Thoracic aorta (tissue), 2 donors: ENCODE data around the gene OR5K4. TPM values are rescaled to one million over a fixed set of nuclear protein-coding genes. Genes with fewer than 3 reads are reported as not detected.

ENCODE experiments used
- ATAC-seq: fragments of 150-250 bp; one replicate; pipeline ENCODE4 v1.8.0; 2017; ENCODE audit warnings: low read depth; ENCODE audit not compliant: insufficient number of reproducible peaks, low FRiP score
- DNase-seq: peaks from one replicate; pipeline ENCODE4 v3.0.0-alpha.2; 2020; ENCODE audit warnings: low spot score
- H3K27ac ChIP-seq, 2 donors: fragments of 200-600 bp; sonication (generic); 1 replicate in 1 of 2; 2 replicates in 1 of 2; pipeline ENCODE4 v1.5.1; 2016; ENCODE audit warnings: mild to moderate bottlenecking in 2 of 2, moderate library complexity in 2 of 2
- H3K27me3 ChIP-seq: fragments of 200-600 bp; sonication (generic); replicated peaks from 2 replicates; pipeline ENCODE4 v1.6.0; 2016; ENCODE audit warnings: mild to moderate bottlenecking; ENCODE audit not compliant: insufficient read depth
- H3K36me3 ChIP-seq: fragments of 200-600 bp; sonication (generic); one replicate; pipeline ENCODE4 v1.5.1; 2016
- H3K4me1 ChIP-seq, 2 donors: fragments of 200-600 bp; sonication (generic); 1 replicate in 1 of 2; 2 replicates in 1 of 2; pipeline versions ENCODE4 v1.5.1 to v1.6.0; 2016; ENCODE audit warnings: low read depth in 2 of 2, mild to moderate bottlenecking in 1 of 2; ENCODE audit not compliant: control insufficient read depth in 1 of 2
- H3K4me3 ChIP-seq: fragments of 200-600 bp; sonication (generic); 2 replicates; pipeline ENCODE4 v1.5.1; 2016; ENCODE audit warnings: mild to moderate bottlenecking
- H3K9me3 ChIP-seq: fragments of 200-600 bp; sonication (generic); 2 replicates; pipeline ENCODE4 v1.5.1; 2016
- total RNA-seq, 2 donors: library from RNA; depleted of rRNA; stranded (reverse); fragments of >200 nt; gene quantifications; one replicate each; pipeline versions ENCODE4 v1.1.0 to v1.2.3, GENCODE V29; 2016
- TF ChIP-seq, protein P1 (sequence below): fragments of 200-600 bp; sonication (generic); IDR thresholded peaks from one replicate; pipeline ENCODE4 v1.5.1; 2019; ENCODE audit warnings: antibody characterized with exemption

OR5K4 gene
- total RNA-seq, 2 donors from 2014 or later: not detected

GRCh38 chr3:98367464-98368246, 14.0 kb downstream of the OR5K4 start:
- no peak overlapping the region for H3K4me3 ChIP-seq
- H3K27me3 ChIP-seq: no peaks in the 10 kb centered on the region
- no peak overlapping the region for H3K27ac ChIP-seq
- H3K4me1 ChIP-seq: no peaks in the 10 kb centered on the region
- H3K36me3 ChIP-seq: no peaks in the 10 kb centered on the region
- TF ChIP-seq, protein P1, sequence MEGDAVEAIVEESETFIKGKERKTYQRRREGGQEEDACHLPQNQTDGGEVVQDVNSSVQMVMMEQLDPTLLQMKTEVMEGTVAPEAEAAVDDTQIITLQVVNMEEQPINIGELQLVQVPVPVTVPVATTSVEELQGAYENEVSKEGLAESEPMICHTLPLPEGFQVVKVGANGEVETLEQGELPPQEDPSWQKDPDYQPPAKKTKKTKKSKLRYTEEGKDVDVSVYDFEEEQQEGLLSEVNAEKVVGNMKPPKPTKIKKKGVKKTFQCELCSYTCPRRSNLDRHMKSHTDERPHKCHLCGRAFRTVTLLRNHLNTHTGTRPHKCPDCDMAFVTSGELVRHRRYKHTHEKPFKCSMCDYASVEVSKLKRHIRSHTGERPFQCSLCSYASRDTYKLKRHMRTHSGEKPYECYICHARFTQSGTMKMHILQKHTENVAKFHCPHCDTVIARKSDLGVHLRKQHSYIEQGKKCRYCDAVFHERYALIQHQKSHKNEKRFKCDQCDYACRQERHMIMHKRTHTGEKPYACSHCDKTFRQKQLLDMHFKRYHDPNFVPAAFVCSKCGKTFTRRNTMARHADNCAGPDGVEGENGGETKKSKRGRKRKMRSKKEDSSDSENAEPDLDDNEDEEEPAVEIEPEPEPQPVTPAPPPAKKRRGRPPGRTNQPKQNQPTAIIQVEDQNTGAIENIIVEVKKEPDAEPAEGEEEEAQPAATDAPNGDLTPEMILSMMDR: no peak
- no peak for ATAC-seq
- no peak for DNase-seq
- no peaks in the 10 kb centered on the region for H3K9me3 ChIP-seq

DNA sequence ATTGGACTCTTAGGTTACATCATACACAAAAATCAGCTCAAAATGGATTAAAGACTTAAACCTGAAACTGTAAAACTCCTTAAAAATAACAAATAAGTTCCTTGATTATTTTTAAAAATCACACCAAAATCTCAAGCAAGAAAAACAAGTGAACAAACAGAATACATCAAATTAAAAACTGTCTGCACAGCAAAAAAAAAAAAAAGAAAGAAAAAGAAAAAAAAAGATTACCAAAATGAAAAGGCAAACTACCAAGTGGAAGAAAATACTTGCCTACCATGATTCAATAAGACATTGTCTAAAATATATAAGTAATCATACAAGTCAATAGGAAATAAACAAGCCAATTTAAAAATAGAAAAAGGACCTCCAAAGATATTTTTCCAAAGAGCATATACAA, 17.5 kb downstream of the OR5K4 start:
- no peak for ATAC-seq
- Histone ChIP-seq H3K27me3 (no peaks in the 10 kb centered on the region), H3K9me3 (no peaks in the 10 kb centered on the region), H3K4me3 (no peak overlapping the region), H3K4me1 (no peaks in the 10 kb centered on the region), H3K36me3 (no peaks in the 10 kb centered on the region), H3K27ac (no peak overlapping the region)
- TF ChIP-seq, protein P1: no peak
- no peak for DNase-seq

DNA sequence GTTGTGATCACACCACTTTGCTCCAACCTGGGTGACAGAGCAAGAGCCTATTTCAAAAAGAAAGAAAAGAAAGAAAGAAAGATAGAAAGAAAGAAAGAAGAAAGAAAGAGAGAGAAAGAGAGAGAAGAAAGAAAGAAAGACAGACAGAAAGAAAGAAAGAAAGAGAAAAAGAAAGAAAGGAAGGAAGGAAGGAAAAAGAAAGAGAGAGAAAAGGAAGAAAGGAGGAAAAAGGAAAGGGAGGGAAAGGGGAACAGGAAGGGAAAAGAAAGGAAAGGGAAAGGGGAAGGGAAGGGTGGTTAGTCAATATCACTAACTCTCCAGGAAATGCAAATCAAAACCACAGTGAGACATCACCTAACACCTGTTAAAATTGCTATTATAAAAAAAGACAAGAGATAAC, 18.2 kb downstream of the OR5K4 start:
- Histone ChIP-seq H3K4me1 (no peaks in the 10 kb centered on the region), H3K9me3 (no peaks in the 10 kb centered on the region), H3K27me3 (no peaks in the 10 kb centered on the region), H3K36me3 (no peaks in the 10 kb centered on the region), H3K4me3 (no peak overlapping the region), H3K27ac (no peak overlapping the region)
- TF ChIP-seq, protein P1: no peak
- ATAC-seq (no peak), DNase-seq (no peak)

DNA sequence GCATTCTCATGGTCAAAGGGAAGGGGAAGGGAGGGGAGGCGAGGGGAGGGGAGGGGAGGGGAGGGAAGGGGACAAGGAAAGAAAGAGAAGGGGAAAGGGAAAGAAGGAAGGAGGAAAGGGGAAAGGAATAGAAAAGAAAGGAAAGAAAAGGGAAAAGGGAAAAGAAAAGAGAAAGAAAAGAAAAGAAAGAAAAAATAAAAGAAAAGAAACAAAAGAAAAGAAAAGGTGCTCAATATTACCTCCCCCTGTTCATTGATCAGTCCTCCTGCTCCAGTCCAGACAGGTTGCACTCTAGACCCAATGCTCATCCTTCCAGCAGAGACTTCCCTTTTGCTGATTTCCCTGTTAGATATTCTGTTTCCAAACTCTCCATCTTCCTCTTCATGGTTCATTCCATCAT, 18.8 kb downstream of the OR5K4 start:
- no peak for ATAC-seq
- H3K9me3 ChIP-seq: no peaks in the 10 kb centered on the region
- no peak overlapping the region for H3K27ac ChIP-seq
- H3K27me3 ChIP-seq: no peaks in the 10 kb centered on the region
- H3K4me3 ChIP-seq: no peak overlapping the region
- TF ChIP-seq, protein P1: no peak
- no peak for DNase-seq
- no peaks in the 10 kb centered on the region for H3K4me1 ChIP-seq
- H3K36me3 ChIP-seq: no peaks in the 10 kb centered on the region

- Histone ChIP-seq H3K36me3 (no peaks in the 10 kb centered on the region), H3K4me3 (no peak overlapping the region), H3K4me1 (no peaks in the 10 kb centered on the region), H3K27me3 (no peaks in the 10 kb centered on the region), H3K27ac (no peak overlapping the region), H3K9me3 (no peaks in the 10 kb centered on the region)
- TF ChIP-seq, protein P1: no peak
- no peak for DNase-seq
- ATAC-seq: no peak
These were observed 23.0 kb downstream of the OR5K4 start for GRCh38 chr3:98376631-98377030.
